NT2/D1 (cell line): ENCODE measurements around the gene SLC4A7.
A peak's percentile ranks its signal among the peaks of the same experiment; 100 is the strongest.
"Not testable (repeated sequence)": the region's sequence is repeated elsewhere in the genome, so short reads cannot be mapped to it uniquely, and the experiment has no call there.

Experiments used
- DNase-seq: peaks from one replicate; pipeline ENCODE4 v3.0.0-alpha.2; 2011; ENCODE audit warnings: low read depth, low spot score
- H3K27me3 ChIP-seq: 2 replicates; pipeline ENCODE4 v1.6.0; 2011; ENCODE audit warnings: mild to moderate bottlenecking; ENCODE audit not compliant: insufficient read length, insufficient read depth
- H3K36me3 ChIP-seq: 2 replicates; pipeline ENCODE4 v1.6.1; 2011; ENCODE audit warnings: mild to moderate bottlenecking, low read length, mixed read lengths; ENCODE audit not compliant: insufficient read depth, insufficient read length
- H3K4me1 ChIP-seq: 2 replicates; pipeline ENCODE4 v1.5.1; 2011; ENCODE audit not compliant: insufficient read depth, insufficient read length
- H3K4me3 ChIP-seq: 2 replicates; pipeline ENCODE4 v1.5.1; 2011; ENCODE audit warnings: low read depth; ENCODE audit not compliant: insufficient read length
- H3K9ac ChIP-seq: 2 replicates; pipeline ENCODE4 v1.6.0; 2011; ENCODE audit warnings: low read depth; ENCODE audit not compliant: insufficient read length
- H3K9me3 ChIP-seq: 2 replicates; pipeline ENCODE4 v1.5.1; 2011; ENCODE audit warnings: mild to moderate bottlenecking, low read length; ENCODE audit not compliant: insufficient read depth
- SUZ12 ChIP-seq: IDR thresholded peaks from 2 replicates; pipeline ENCODE4 v1.6.1; 2011; ENCODE audit not compliant: insufficient read length, insufficient read depth; ENCODE audit errors: extremely low read depth
- YY1 ChIP-seq: IDR thresholded peaks from 2 replicates; pipeline ENCODE4 v1.6.1; 2011; ENCODE audit not compliant: insufficient read length, insufficient read depth
- ZNF274 ChIP-seq: IDR thresholded peaks from 2 replicates; pipeline ENCODE4 v1.6.1; 2011; ENCODE audit warnings: mild to moderate bottlenecking, low read depth, low read length

The SLC4A7 gene

GRCh38 chr3:27484015-27484844 lies at the start of gene SLC4A7:
Gene SLC4A7, minus strand, starts transcription at chr3:27484384. Its CDS starts 258 bp downstream, at chr3:27484126.
- H3K36me3 ChIP-seq: peaks cover 14% of the 10 kb centered on the region
- no peaks in the 10 kb centered on the region for H3K9me3 ChIP-seq
- H3K4me3 ChIP-seq: peak within 1 kb of the TSS; percentile 66
- no peak for TF ChIP-seq YY1
- TF ChIP-seq SUZ12: no peak
- TF ChIP-seq ZNF274: no peak
- DNase-seq: peak; percentile 93
- H3K27me3 ChIP-seq: no peaks in the 10 kb centered on the region
- H3K9ac ChIP-seq: peak within 1 kb of the TSS; percentile 76
- no peaks in the 10 kb centered on the region for H3K4me1 ChIP-seq

DNA sequence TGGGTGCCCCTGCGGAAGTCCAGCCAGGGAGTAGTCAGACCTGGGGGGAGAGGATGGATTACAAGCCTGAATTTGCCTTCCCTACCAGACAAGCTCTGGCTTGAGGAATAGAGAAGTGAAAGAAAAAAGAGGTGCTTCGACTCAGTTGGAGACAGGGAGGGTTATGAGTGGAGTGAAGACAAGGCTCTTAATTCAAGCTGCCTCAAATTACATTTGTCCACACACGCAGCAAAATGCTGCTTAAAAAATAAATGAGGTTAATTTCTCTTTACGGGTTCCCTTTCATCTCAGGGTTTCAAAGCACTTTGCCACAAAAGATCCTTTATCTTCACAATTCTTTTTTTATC lies 49.0 kb upstream of the SLC4A7 start:
- no peak for TF ChIP-seq YY1
- TF ChIP-seq SUZ12: no peak
- TF ChIP-seq ZNF274: no peak
- peaks cover 5% of the 10 kb centered on the region for H3K4me1 ChIP-seq
- H3K9ac ChIP-seq: peak overlapping the region; percentile 71

GRCh38 chr3:27532426-27533260 lies 48.5 kb upstream of the SLC4A7 start:
- Histone ChIP-seq H3K4me3 (no peak overlapping the region), H3K27me3 (no peaks in the 10 kb centered on the region), H3K4me1 (peaks cover 5% of the 10 kb centered on the region), H3K9ac (peak overlapping the region; percentile 71), H3K9me3 (no peaks in the 10 kb centered on the region), H3K36me3 (no peaks in the 10 kb centered on the region)
- DNase-seq: no peak
- TF ChIP-seq ZNF274 (no peak), YY1 (no peak), SUZ12 (no peak)

More for the DNA sequence above, 49.0 kb upstream of the SLC4A7 start:
- no peaks in the 10 kb centered on the region for H3K36me3 ChIP-seq
- H3K27me3 ChIP-seq: no peaks in the 10 kb centered on the region
- H3K9me3 ChIP-seq: no peaks in the 10 kb centered on the region
- no peak overlapping the region for H3K4me3 ChIP-seq
- no peak for DNase-seq

DNA sequence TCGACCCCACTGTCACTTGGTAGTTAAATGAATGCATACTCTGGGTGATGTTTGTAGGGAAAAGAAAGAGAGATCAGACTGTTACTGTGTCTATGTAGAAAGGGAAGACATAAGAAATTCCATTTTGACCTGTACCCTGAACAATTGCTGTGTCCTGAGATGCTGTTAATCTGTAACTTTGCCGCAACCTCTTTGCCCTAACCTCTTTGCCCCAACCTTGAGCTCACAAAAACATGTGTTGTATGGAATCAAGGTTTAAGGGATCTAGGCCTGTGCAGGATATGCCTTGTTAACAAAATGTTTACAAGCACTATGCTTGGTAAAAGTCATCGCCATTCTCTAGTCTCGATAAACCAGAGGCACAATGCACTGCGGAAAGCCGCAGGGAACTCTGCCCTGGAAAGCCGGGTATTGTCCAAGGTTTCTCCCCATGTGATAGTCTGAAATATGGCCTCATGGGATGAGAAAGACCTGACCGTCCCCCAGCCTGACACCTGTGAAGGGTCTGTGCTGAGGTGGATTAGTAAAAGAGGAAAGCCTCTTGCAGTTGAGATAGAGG lies 47.1 kb upstream of the SLC4A7 start:
- not testable (repeated sequence) for H3K27me3 ChIP-seq, H3K4me3 ChIP-seq, DNase-seq, H3K36me3 ChIP-seq, H3K4me1 ChIP-seq, H3K9ac ChIP-seq, H3K9me3 ChIP-seq

GRCh38 chr3:27528791-27529190 lies 44.6 kb upstream of the SLC4A7 start:
- H3K4me3 ChIP-seq: no peak overlapping the region
- peaks cover 3% of the 10 kb centered on the region for H3K4me1 ChIP-seq
- no peak overlapping the region for H3K9ac ChIP-seq
- H3K9me3 ChIP-seq: no peaks in the 10 kb centered on the region
- no peaks in the 10 kb centered on the region for H3K36me3 ChIP-seq
- TF ChIP-seq YY1: no peak
- no peak for TF ChIP-seq ZNF274
- no peak for TF ChIP-seq SUZ12
- no peaks in the 10 kb centered on the region for H3K27me3 ChIP-seq
- DNase-seq: no peak

DNA sequence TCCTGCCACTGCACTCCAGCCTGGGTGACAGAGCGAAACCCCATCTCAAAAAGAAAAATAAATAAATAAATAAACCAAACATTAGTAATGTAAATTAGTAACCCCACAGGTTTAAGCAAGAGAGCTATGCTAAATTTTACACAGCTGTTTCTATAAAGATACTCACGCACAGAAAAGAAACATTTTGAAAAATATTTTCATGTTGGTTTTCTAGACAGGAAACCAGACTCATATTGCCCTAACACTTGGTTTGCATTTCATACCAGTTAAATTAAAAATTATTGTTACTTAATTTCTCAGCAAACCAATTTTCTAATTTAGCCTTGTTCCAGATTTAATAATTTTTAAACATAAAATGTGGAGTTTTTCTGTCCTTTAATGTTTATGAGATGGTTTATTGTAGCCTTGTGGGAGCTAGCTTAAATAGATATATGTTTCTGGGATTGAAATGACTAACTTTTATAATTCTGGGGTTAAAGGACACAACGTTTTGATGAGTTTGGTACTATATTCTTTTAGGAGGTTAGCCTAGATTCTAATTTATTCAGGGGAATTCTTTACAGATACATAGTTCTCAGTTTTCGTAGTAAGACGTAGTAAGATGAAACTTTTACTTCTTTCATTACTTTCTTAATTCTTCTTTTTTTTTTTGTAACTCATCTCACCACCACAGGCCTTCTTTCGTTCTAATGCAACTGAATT lies 42.6 kb upstream of the SLC4A7 start:
- Histone ChIP-seq H3K27me3 (no peaks in the 10 kb centered on the region), H3K36me3 (no peaks in the 10 kb centered on the region), H3K4me1 (peaks cover 3% of the 10 kb centered on the region), H3K9ac (no peak overlapping the region), H3K9me3 (no peaks in the 10 kb centered on the region), H3K4me3 (no peak overlapping the region)
- TF ChIP-seq YY1 (no peak), SUZ12 (no peak), ZNF274 (no peak)
- DNase-seq: no peak
